GM19351 (cell line): Measurements from ENCODE around the gene STH.

Experiments used
- ATAC-seq: cut with Tn5 transposase; IDR thresholded peaks from one replicate; pipeline ENCODE4 v1.9.1; 2021; ENCODE audit warnings: mild to moderate bottlenecking, moderate library complexity; ENCODE audit not compliant: unreplicated experiment

Gene STH

GRCh38 chr17:45966606-45967280, 32.3 kb upstream of the STH start:
- no peak for ATAC-seq

GRCh38 chr17:45967378-45967777, 31.7 kb upstream of the STH start:
- ATAC-seq, result no peak

- ATAC-seq, result no peak
These were observed 30.3 kb upstream of the STH start for GRCh38 chr17:45968732-45969131.

- ATAC-seq, result no peak
These were observed 29.3 kb upstream of the STH start for GRCh38 chr17:45969726-45970125.

GRCh38 chr17:45970659-45971058, 28.4 kb upstream of the STH start:
- no peak for ATAC-seq

GRCh38 chr17:45971698-45972141, 27.3 kb upstream of the STH start:
- ATAC-seq, result no peak

GRCh38 chr17:45972531-45972930, 26.5 kb upstream of the STH start:
- no peak for ATAC-seq

- ATAC-seq, result no peak
These were observed 25.8 kb upstream of the STH start for GRCh38 chr17:45973099-45973780.

GRCh38 chr17:45973946-45974859, 24.8 kb upstream of the STH start:
- ATAC-seq, result no peak

- ATAC-seq, result no peak
These were observed 24.0 kb upstream of the STH start for GRCh38 chr17:45974916-45975630.

GRCh38 chr17:45975640-45976295, 23.3 kb upstream of the STH start:
- no peak for ATAC-seq

GRCh38 chr17:45976391-45976754, 22.7 kb upstream of the STH start:
- ATAC-seq, result no peak

- no peak for ATAC-seq
These were observed 22.1 kb upstream of the STH start for GRCh38 chr17:45976755-45977505.

GRCh38 chr17:45977506-45977824, 21.6 kb upstream of the STH start:
- ATAC-seq, result no peak

GRCh38 chr17:45977976-45978626, 20.9 kb upstream of the STH start:
- ATAC-seq, result no peak

GRCh38 chr17:45979137-45979536, 19.9 kb upstream of the STH start:
- ATAC-seq, result no peak

- no peak for ATAC-seq
These were observed 18.2 kb upstream of the STH start for GRCh38 chr17:45980855-45981254.

- no peak for ATAC-seq
These were observed 17.7 kb upstream of the STH start for GRCh38 chr17:45981306-45981705.

GRCh38 chr17:45982791-45983613, 16.0 kb upstream of the STH start:
- no peak for ATAC-seq
